GM12878 (cell line): ENCODE measurements around the gene ADAMTSL1. TPM values are rescaled to one million over a fixed set of nuclear protein-coding genes. Genes with fewer than 3 reads are reported as not detected.

Experiments used
- ATAC-seq: fragments of 200-7000 bp; cut with Tn5 transposase; 3 replicates; pipeline ENCODE4 v1.9.1; 2020; ENCODE audit warnings: mild to moderate bottlenecking, moderate library complexity
- BruUV-seq: library from RNA; stranded (reverse); fragments of 400-500 nt; replicated peaks from 2 replicates; lab custom pipeline; 2021; lab: Mats Ljungman, UMichigan
- CTCF ChIA-PET: fragments of 300-600 bp; sonication (Branson Sonifier 250); formaldehyde crosslinking; extraction: SDS; loops from one replicate; lab custom pipeline; 2021; ENCODE audit warnings: inconsistent platforms; lab: Yijun Ruan, JAX
- POLR2A ChIA-PET: fragments of 350-600 bp; formaldehyde crosslinking; extraction: SDS; loops from one replicate; lab custom pipeline; 2021; ENCODE audit warnings: inconsistent platforms; lab: Charles Lee
- RAD21 ChIA-PET: fragments of 300-600 bp; sonication (Branson Sonifier 250); formaldehyde crosslinking; loops from one replicate; lab custom pipeline; 2023; ENCODE audit warnings: antibody characterized with exemption; ENCODE audit not compliant: unreplicated experiment; lab: Charles Lee
- SMC1A ChIA-PET: fragments of 300-600 bp; sonication (Branson Sonifier 250); formaldehyde crosslinking; loops from one replicate; lab custom pipeline; 2023; ENCODE audit not compliant: unreplicated experiment, uncharacterized antibody; lab: Charles Lee
- DNase-seq: peaks from one replicate; pipeline ENCODE4 v3.0.0-alpha.2; 2011; ENCODE audit warnings: low read depth, low spot score
- FAIRE-seq: peaks from 3 replicates; lab custom pipeline; 2011; peaks lifted over from hg19 to GRCh38; lab: Jason Lieb, UNC
- H2AFZ ChIP-seq: 2 replicates; pipeline ENCODE4 v1.6.0; 2011; ENCODE audit warnings: low read depth, low read length, control low read depth; ENCODE audit not compliant: control insufficient read depth
- H3K27ac ChIP-seq: 2 replicates; pipeline ENCODE4 v1.5.1; 2011; ENCODE audit warnings: control low read depth; ENCODE audit not compliant: control insufficient read depth, insufficient read depth
- H3K27me3 ChIP-seq, 2 experiments: replicated peaks in 1 of 2; 2 replicates each; pipeline versions ENCODE4 v1.6.0 to v1.6.1; 2011; ENCODE audit warnings: low read length in 1 of 2; ENCODE audit not compliant: control insufficient read depth in 2 of 2, insufficient read depth in 2 of 2
- H3K36me3 ChIP-seq, 2 experiments: 2 replicates each; pipeline ENCODE4 v1.5.1; 2011; ENCODE audit warnings: low read length in 1 of 2; ENCODE audit not compliant: control insufficient read depth in 2 of 2, insufficient read depth in 2 of 2
- H3K4me1 ChIP-seq: 2 replicates; pipeline ENCODE4 v1.6.1; 2011; ENCODE audit warnings: mild to moderate bottlenecking, low read length, moderate library complexity, mixed read lengths; ENCODE audit not compliant: control insufficient read depth, insufficient read depth
- H3K4me2 ChIP-seq: 2 replicates; pipeline ENCODE4 v1.6.0; 2011; ENCODE audit warnings: control low read depth; ENCODE audit not compliant: control insufficient read depth, insufficient read depth
- H3K4me3 ChIP-seq: fragments of 200-600 bp; sonication (generic); 2 replicates; pipeline ENCODE4 v1.5.1; 2016
- H3K79me2 ChIP-seq: 2 replicates; pipeline ENCODE4 v1.6.0; 2011; ENCODE audit warnings: low read length; ENCODE audit not compliant: control insufficient read depth, insufficient read depth
- H3K9ac ChIP-seq: 2 replicates; pipeline ENCODE4 v1.8.0; 2011; ENCODE audit warnings: low read length, control low read depth, mixed read lengths; ENCODE audit not compliant: control insufficient read depth, insufficient read depth
- H3K9me3 ChIP-seq: replicated peaks from 3 replicates; pipeline ENCODE4 v1.5.1; 2011; ENCODE audit warnings: mild to moderate bottlenecking, low read length; ENCODE audit not compliant: control insufficient read depth, insufficient read depth
- H4K20me1 ChIP-seq: 2 replicates; pipeline ENCODE4 v1.6.0; 2011; ENCODE audit not compliant: control insufficient read depth, insufficient read depth
- ATF7 ChIP-seq: fragments of 450-650 bp; IDR thresholded peaks from 2 replicates; pipeline ENCODE4 v1.6.1; 2016; ENCODE audit warnings: low read depth, mild to moderate bottlenecking
- CREB1 ChIP-seq: IDR thresholded peaks from 2 replicates; pipeline ENCODE4 v1.6.1; 2012; ENCODE audit warnings: low read depth, mild to moderate bottlenecking, inconsistent platforms
- FOXK2 ChIP-seq: fragments of 450-650 bp; IDR thresholded peaks from 2 replicates; pipeline ENCODE4 v1.6.1; 2017; ENCODE audit warnings: mild to moderate bottlenecking, moderate library complexity
- GABPA ChIP-seq: IDR thresholded peaks from 2 replicates; pipeline ENCODE4 v1.6.1; 2014; ENCODE audit warnings: antibody characterized with exemption, low read depth, mild to moderate bottlenecking, inconsistent platforms
- IRF4 ChIP-seq: IDR thresholded peaks from 2 replicates; pipeline ENCODE4 v1.6.1; 2011; ENCODE audit warnings: low read depth, low read length
- MTA2 ChIP-seq: fragments of 450-650 bp; IDR thresholded peaks from 2 replicates; pipeline ENCODE4 v1.6.1; 2016; ENCODE audit warnings: low read depth, mild to moderate bottlenecking, moderate library complexity
- POLR2A ChIP-seq: IDR thresholded peaks from 2 replicates; pipeline ENCODE4 v1.6.1; 2011; ENCODE audit warnings: low read depth, mild to moderate bottlenecking, low read length
- RBBP5 ChIP-seq: fragments of 200-600 bp; sonication (generic); conservative IDR thresholded peaks from 2 replicates; pipeline ENCODE4 v1.6.1; 2016
- SMC3 ChIP-seq: IDR thresholded peaks from 2 replicates; pipeline ENCODE4 v1.6.1; 2011; ENCODE audit warnings: low read length, improper control_type of control experiment, borderline replicate concordance
- TARDBP ChIP-seq: IDR thresholded peaks from 2 replicates; pipeline ENCODE4 v1.6.1; 2016; ENCODE audit warnings: borderline replicate concordance
- TBL1XR1 ChIP-seq: IDR thresholded peaks from 2 replicates; pipeline ENCODE4 v1.6.1; 2012; ENCODE audit warnings: low read depth, low read length, improper control_type of control experiment
- YY1 ChIP-seq: IDR thresholded peaks from 2 replicates; pipeline ENCODE4 v1.6.1; 2011; ENCODE audit warnings: low read depth, mild to moderate bottlenecking, low read length
- ZNF207 ChIP-seq: fragments of 450-650 bp; IDR thresholded peaks from 2 replicates; pipeline ENCODE4 v1.6.1; 2014; ENCODE audit warnings: antibody characterized with exemption, mild to moderate bottlenecking, borderline replicate concordance
- ZNF384 ChIP-seq: IDR thresholded peaks from 2 replicates; pipeline ENCODE4 v1.6.1; 2012; ENCODE audit warnings: low read depth, mild to moderate bottlenecking, low read length, improper control_type of control experiment, borderline replicate concordance
- ZSCAN29 ChIP-seq: fragments of 450-650 bp; IDR thresholded peaks from 2 replicates; pipeline ENCODE4 v1.6.1; 2017; ENCODE audit warnings: mild to moderate bottlenecking, moderate library complexity
- WGBS: methylation state at CpG from one replicate; pipeline ENCODE4 v1.1.6; 2016; ENCODE audit warnings: low lambda C conversion rate; ENCODE audit not compliant: insufficient replicate concordance, insufficient coverage; ENCODE audit errors: missing lambda C conversion rate; 5-methylcytosine and 5-hydroxymethylcytosine counted together
- in situ Hi-C: fragments of 300-500 bp; cut with MboI; formaldehyde crosslinking; loops from 9 replicates; pipeline ENCODE4 v1.14.3; 2018; ENCODE audit warnings: mixed read lengths
- intact Hi-C: fragments of 100-400 bp; cut with micrococcal nuclease; formaldehyde crosslinking; loops from one replicate; pipeline ENCODE4 v1.14.2; 2022; ENCODE audit not compliant: unreplicated experiment
- polyA plus RNA-seq, 11 experiments: library from polyadenylated mRNA; depleted of rRNA in 4 of 11; unstranded in 6 of 11; stranded (reverse) in 5 of 11; fragments of >200 nt; fragmentation: Nextera tagmentation in 4 of 11; fragmentation: Illumina TruSeq in 1 of 11; extraction: Ambion mirVana in 4 of 11; extraction: Trizol in 1 of 11; gene quantifications; 1 replicate in 1 of 11; 2 replicates in 10 of 11; pipeline versions ENCODE4 v1.2.1 to v1.2.3, GENCODE V29; 2011 to 2016; ENCODE audit warnings: inconsistent platforms in 2 of 11, missing spikeins in 2 of 11, low read depth in 1 of 11
- total RNA-seq, 4 experiments: library from RNA; depleted of rRNA in 3 of 4; stranded (reverse); fragments of >200 nt in 3 of 4; fragmentation: Illumina TruSeq in 1 of 4; extraction: Trizol in 1 of 4; gene quantifications; 2 replicates each; pipeline versions ENCODE4 v1.2.1 to v1.2.3, GENCODE V29; 2013 to 2021
- TF ChIP-seq, protein P1 (sequence below): fragments of 450-650 bp; IDR thresholded peaks from 2 replicates; pipeline ENCODE4 v1.6.1; 2016; ENCODE audit warnings: mild to moderate bottlenecking
- TF ChIP-seq, protein P2 (sequence below): IDR thresholded peaks from 2 replicates; pipeline ENCODE4 v1.6.1; 2012; ENCODE audit warnings: improper control_type of control experiment, low read depth, low read length; ENCODE audit not compliant: insufficient replicate concordance
- TF ChIP-seq, protein P3 (sequence below): fragments of 450-650 bp; IDR thresholded peaks from 2 replicates; pipeline ENCODE4 v1.6.1; 2017; ENCODE audit warnings: mild to moderate bottlenecking, low read depth, inconsistent platforms; ENCODE audit not compliant: poor library complexity, severe bottlenecking
- TF ChIP-seq, protein P4 (sequence below): IDR thresholded peaks from 2 replicates; pipeline ENCODE4 v1.6.1; 2012; ENCODE audit warnings: low read depth, low read length, improper control_type of control experiment

ADAMTSL1 gene
- total and polyA plus RNA-seq, 10 of the 15 experiments (the other 5 are each of a cell fraction or from before 2014, with no cell fraction given), result 0.01 to 0.10 (median 0.07) TPM; not detected in 6

DNA sequence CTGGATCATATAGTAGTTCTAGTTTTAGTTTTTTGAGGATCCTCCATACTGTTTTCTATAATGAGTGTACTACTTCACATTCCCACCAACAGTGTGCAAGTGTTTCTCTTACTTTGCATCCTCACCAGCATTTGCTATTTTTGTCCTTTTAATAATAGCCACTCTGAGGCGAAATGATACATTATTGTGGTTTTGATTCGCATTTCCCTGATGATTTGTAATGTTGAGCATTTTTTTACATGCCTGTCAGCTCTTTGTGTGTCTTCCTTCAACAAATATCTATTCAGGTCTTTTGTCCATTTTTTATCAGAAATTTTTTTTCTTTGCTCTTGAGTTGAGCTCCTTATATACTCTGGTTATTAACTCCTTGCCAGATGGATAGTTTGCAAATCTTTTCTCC lies 114.0 kb downstream of the ADAMTSL1 start:
- ChIA-PET RAD21 (no interaction called here), CTCF (no interaction called here)
- BruUV-seq, result no TSS peak
- no peak overlapping the region for H3K27ac ChIP-seq
- no peaks in the 10 kb centered on the region for H3K4me1 ChIP-seq
- TF ChIP-seq, protein P1, sequence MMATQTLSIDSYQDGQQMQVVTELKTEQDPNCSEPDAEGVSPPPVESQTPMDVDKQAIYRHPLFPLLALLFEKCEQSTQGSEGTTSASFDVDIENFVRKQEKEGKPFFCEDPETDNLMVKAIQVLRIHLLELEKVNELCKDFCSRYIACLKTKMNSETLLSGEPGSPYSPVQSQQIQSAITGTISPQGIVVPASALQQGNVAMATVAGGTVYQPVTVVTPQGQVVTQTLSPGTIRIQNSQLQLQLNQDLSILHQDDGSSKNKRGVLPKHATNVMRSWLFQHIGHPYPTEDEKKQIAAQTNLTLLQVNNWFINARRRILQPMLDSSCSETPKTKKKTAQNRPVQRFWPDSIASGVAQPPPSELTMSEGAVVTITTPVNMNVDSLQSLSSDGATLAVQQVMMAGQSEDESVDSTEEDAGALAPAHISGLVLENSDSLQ, result no peak
- TF ChIP-seq TBL1XR1 (no peak), CREB1 (no peak), ATF7 (no peak), IRF4 (no peak), POLR2A (no peak), FOXK2 (no peak), RBBP5 (no peak), ZSCAN29 (no peak), ZNF207 (no peak), TARDBP (no peak), MTA2 (no peak), ZNF384 (no peak), SMC3 (no peak), YY1 (no peak), GABPA (no peak)
- TF ChIP-seq, protein P2, sequence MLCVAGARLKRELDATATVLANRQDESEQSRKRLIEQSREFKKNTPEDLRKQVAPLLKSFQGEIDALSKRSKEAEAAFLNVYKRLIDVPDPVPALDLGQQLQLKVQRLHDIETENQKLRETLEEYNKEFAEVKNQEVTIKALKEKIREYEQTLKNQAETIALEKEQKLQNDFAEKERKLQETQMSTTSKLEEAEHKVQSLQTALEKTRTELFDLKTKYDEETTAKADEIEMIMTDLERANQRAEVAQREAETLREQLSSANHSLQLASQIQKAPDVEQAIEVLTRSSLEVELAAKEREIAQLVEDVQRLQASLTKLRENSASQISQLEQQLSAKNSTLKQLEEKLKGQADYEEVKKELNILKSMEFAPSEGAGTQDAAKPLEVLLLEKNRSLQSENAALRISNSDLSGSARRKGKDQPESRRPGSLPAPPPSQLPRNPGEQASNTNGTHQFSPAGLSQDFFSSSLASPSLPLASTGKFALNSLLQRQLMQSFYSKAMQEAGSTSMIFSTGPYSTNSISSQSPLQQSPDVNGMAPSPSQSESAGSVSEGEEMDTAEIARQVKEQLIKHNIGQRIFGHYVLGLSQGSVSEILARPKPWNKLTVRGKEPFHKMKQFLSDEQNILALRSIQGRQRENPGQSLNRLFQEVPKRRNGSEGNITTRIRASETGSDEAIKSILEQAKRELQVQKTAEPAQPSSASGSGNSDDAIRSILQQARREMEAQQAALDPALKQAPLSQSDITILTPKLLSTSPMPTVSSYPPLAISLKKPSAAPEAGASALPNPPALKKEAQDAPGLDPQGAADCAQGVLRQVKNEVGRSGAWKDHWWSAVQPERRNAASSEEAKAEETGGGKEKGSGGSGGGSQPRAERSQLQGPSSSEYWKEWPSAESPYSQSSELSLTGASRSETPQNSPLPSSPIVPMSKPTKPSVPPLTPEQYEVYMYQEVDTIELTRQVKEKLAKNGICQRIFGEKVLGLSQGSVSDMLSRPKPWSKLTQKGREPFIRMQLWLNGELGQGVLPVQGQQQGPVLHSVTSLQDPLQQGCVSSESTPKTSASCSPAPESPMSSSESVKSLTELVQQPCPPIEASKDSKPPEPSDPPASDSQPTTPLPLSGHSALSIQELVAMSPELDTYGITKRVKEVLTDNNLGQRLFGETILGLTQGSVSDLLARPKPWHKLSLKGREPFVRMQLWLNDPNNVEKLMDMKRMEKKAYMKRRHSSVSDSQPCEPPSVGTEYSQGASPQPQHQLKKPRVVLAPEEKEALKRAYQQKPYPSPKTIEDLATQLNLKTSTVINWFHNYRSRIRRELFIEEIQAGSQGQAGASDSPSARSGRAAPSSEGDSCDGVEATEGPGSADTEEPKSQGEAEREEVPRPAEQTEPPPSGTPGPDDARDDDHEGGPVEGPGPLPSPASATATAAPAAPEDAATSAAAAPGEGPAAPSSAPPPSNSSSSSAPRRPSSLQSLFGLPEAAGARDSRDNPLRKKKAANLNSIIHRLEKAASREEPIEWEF, result no peak
- TF ChIP-seq, protein P3, sequence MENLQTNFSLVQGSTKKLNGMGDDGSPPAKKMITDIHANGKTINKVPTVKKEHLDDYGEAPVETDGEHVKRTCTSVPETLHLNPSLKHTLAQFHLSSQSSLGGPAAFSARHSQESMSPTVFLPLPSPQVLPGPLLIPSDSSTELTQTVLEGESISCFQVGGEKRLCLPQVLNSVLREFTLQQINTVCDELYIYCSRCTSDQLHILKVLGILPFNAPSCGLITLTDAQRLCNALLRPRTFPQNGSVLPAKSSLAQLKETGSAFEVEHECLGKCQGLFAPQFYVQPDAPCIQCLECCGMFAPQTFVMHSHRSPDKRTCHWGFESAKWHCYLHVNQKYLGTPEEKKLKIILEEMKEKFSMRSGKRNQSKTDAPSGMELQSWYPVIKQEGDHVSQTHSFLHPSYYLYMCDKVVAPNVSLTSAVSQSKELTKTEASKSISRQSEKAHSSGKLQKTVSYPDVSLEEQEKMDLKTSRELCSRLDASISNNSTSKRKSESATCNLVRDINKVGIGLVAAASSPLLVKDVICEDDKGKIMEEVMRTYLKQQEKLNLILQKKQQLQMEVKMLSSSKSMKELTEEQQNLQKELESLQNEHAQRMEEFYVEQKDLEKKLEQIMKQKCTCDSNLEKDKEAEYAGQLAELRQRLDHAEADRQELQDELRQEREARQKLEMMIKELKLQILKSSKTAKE, result no peak
- TF ChIP-seq, protein P4, sequence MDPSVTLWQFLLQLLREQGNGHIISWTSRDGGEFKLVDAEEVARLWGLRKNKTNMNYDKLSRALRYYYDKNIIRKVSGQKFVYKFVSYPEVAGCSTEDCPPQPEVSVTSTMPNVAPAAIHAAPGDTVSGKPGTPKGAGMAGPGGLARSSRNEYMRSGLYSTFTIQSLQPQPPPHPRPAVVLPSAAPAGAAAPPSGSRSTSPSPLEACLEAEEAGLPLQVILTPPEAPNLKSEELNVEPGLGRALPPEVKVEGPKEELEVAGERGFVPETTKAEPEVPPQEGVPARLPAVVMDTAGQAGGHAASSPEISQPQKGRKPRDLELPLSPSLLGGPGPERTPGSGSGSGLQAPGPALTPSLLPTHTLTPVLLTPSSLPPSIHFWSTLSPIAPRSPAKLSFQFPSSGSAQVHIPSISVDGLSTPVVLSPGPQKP, result no peak
- TF ChIP-seq, all 136 proteins: peak for 0
- Histone ChIP-seq H3K4me3 (no peak overlapping the region), H3K4me2 (no peak overlapping the region), H3K9ac (no peak overlapping the region), H3K27me3 (no peaks in the 10 kb centered on the region), H3K36me3 (no peaks in the 10 kb centered on the region), H3K79me2 (no peaks in the 10 kb centered on the region), H2AFZ (no peak overlapping the region), H4K20me1 (no peaks in the 10 kb centered on the region), H3K9me3 (no peaks in the 10 kb centered on the region)
- ChIA-PET SMC1A (no interaction called here), POLR2A (no interaction called here)
- intact Hi-C loops, result no loop called here
- in situ Hi-C loops, result no loop called here
- DNase-seq (no peak), FAIRE-seq (no peak), ATAC-seq (no peak)
- WGBS, result 0% methylated on average over 2 of the region's 2 CpGs
